Measurements from ENCODE around the gene FARSA. TPM values are rescaled to one million over a fixed set of nuclear protein-coding genes. Genes with fewer than 3 reads are reported as not detected.

FARSA gene
- total RNA-seq: 61.7 and 98.1 TPM in 2 replicates

GRCh38 chr19:12933287-12934072 is at the start of gene FARSA:
TSS of gene FARSA (minus strand) at chr19:12933711. CDS start at chr19:12933696, 15 bp downstream.

DNA sequence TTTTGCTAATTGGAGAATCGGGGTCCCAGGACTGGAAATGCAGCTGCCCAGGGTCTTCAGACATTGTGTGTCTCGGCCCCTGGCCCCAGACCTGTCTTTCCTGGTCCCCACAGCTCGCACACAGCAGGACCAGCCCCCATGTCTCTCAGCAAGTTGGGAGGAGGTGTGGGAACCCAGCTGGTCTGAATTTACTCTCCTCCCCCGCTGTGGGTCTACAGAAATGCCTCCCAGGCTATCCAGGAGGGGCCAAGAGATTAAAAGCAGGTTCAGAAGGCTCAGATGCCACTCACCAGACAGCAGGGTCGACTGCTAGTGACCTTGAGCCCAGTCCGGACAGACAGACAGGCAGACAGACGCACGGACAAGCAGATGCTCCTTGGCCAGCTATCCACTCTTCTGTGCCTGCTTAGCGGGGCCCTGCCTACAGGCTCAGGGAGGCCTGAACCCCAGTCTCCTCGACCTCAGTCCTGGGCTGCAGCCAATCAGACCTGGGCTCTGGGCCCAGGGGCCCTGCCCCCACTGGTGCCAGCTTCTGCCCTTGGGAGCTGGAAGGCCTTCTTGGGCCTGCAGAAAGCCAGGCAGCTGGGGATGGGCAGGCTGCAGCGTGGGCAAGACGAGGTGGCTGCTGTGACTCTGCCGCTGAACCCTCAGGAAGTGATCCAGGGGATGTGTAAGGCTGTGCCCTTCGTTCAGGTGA is 35.9 kb upstream of the FARSA start, which contains the start of gene DAND5:
Gene DAND5 (plus strand): TSS at position 285 of the 697 bp plus-strand sequence. CDS start 85 bp downstream, at position 370.

GRCh38 chr19:12956446-12957388 is 23.2 kb upstream of the FARSA start, which contains the start of gene GADD45GIP1:
TSS of gene GADD45GIP1 (minus strand) at chr19:12957223. CDS start at chr19:12957212, 11 bp downstream.

GRCh38 chr19:12945479-12946091 is 12.1 kb upstream of the FARSA start, which contains the start of gene RAD23A:
TSS of gene RAD23A (plus strand) at chr19:12945862. CDS start at chr19:12945949, 87 bp downstream.

GRCh38 chr19:12937927-12938778 is 4.6 kb upstream of the FARSA start, which contains the start of gene CALR:
TSS of gene CALR (plus strand) at chr19:12938609. CDS start at chr19:12938680, 71 bp downstream.

GRCh38 chr19:12890787-12891552 is 42.5 kb downstream of the FARSA start, which contains the start of gene GCDH:
TSS of gene GCDH (plus strand) at chr19:12891160. CDS start at chr19:12891305, 145 bp downstream.

DNA sequence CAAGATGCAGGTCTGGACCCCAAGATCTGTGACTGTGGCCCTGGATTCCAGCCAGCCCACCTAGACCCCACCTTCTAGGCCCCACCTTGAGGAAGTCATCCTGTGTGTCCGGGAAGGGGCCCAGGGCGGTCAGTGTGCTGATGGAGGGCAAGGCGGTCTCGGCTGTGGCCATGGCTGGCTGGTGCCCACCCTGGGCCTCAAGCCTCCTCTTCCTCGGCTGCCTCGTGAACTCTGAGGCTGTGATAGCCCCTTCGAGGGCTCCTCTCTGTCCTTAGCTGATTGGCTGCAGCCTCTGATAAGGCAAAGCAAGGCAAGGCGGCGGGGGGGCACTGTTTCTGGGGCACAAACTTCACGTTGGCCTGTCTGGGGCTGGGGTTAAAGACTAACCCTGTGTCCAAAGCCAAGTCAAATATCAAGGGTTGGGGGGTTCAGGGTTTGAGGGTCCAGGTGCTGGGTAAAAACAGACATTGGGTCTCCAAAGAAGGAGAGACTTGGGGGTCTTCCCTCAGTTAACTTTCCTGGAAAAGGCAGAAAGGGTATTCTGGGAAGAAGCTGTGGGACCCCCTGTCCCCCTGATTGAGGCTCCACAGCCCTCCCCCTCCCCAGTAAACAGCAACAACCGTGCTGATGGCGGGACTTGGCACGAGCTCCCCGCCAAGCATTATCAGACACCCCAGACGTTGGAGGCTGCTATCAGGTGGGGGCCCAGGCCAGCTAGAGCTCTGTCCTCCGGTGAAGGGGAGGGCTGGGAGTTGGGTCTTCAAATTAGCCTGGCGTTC is 46.4 kb downstream of the FARSA start, which contains the start of gene KLF1:
Gene KLF1 (minus strand): TSS at position 233 of the 779 bp plus-strand sequence. CDS start 61 bp downstream, at position 172.

DNA sequence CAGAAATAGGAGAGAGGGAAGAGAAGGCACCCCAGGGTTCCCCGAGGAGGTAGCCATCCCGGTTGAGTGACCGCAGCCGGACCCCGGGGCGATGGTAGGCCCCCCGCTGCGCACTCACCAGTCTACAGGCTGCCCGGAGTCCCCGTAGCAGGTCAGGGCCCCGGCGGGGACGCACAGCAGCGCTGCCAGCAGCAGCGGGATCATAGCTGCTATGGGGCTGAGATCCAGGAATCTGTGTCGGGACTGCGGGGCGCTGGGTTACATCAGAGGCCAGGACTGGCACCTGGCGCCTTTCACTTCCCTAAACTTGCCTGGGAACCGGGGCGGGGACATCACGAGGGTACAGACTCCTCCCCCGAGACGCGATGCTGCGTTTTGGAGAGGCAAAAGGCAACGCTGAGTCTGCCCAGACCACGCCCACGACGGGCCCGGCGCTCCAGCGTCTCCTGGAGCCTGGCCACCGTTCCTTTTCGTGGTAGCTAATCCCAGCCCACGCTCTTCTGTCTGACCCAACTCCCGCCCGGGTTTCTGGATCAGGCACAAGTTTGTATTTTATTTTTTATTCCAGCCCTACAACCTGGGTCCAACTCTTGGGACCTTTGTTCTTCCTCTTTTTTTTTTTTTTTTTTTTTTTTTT is 52.2 kb downstream of the FARSA start, which contains the start of gene DNASE2:
Gene DNASE2 (minus strand): TSS at position 278 of the 637 bp plus-strand sequence. CDS start 74 bp downstream, at position 204.

Other genes starting within 250 kb of the FARSA start
- gene GNG14, start 245.7 kb downstream of the FARSA start, total RNA-seq: not detected in 2 replicates
- gene FBXW9, start 237.1 kb downstream of the FARSA start, total RNA-seq: 25.1 and 30.7 TPM in 2 replicates
- gene TNPO2, start 209.8 kb downstream of the FARSA start, total RNA-seq: 44.5 and 46.6 TPM in 2 replicates
- 221 and 294 TPM in 2 replicates for gene TRIR, start 199.0 kb downstream of the FARSA start, total RNA-seq
- gene GET3, start 196.2 kb downstream of the FARSA start, total RNA-seq: 127 and 130 TPM in 2 replicates
- 0.38 TPM in 1 of 2 replicates, not detected in the other for gene BEST2, start 181.9 kb downstream of the FARSA start, total RNA-seq
- 7.3 and 13.2 TPM in 2 replicates for gene HOOK2, start 158.2 kb downstream of the FARSA start, total RNA-seq
- 176 and 209 TPM in 2 replicates for gene JUNB, start 142.2 kb downstream of the FARSA start, total RNA-seq
- 394 and 417 TPM in 2 replicates for gene PRDX2, start 131.9 kb downstream of the FARSA start, total RNA-seq
- gene THSD8, start 131.6 kb downstream of the FARSA start, total RNA-seq: 0.76 TPM in 1 of 2 replicates, not detected in the other
- 12.3 and 59.2 TPM in 2 replicates for gene RNASEH2A, start 127.1 kb downstream of the FARSA start, total RNA-seq
- not detected in 2 replicates for gene RTBDN, start 99.1 kb downstream of the FARSA start, total RNA-seq
- gene MAST1, start 95.2 kb downstream of the FARSA start, total RNA-seq: 0.49 and 1.0 TPM in 2 replicates
- 23.1 and 54.4 TPM in 2 replicates for gene DNASE2, start 52.3 kb downstream of the FARSA start, total RNA-seq
- gene KLF1, start 46.5 kb downstream of the FARSA start, total RNA-seq: not detected in 2 replicates
- 32.6 and 60.9 TPM in 2 replicates for gene GCDH, start 42.6 kb downstream of the FARSA start, total RNA-seq
- 0.25 and 0.33 TPM in 2 replicates for gene SYCE2, start 14.4 kb downstream of the FARSA start, total RNA-seq
- 525 and 1,118 TPM in 2 replicates for gene CALR, start 4.9 kb upstream of the FARSA start, total RNA-seq
- gene RAD23A, start 12.2 kb upstream of the FARSA start, total RNA-seq: 104 and 117 TPM in 2 replicates
- gene GADD45GIP1, start 23.5 kb upstream of the FARSA start, total RNA-seq: 45.5 and 82.6 TPM in 2 replicates
- 0.16 TPM in 1 of 2 replicates, not detected in the other for gene DAND5, start 35.9 kb upstream of the FARSA start, total RNA-seq
- 6.7 and 16.2 TPM in 2 replicates for gene NFIX, start 61.8 kb upstream of the FARSA start, total RNA-seq
- 2.9 and 6.4 TPM in 2 replicates for gene LYL1, start 169.1 kb upstream of the FARSA start, total RNA-seq
- 42.7 and 48.6 TPM in 2 replicates for gene TRMT1, start 183.0 kb upstream of the FARSA start, total RNA-seq
- 107 and 120 TPM in 2 replicates for gene NACC1, start 184.6 kb upstream of the FARSA start, total RNA-seq
- 79.7 and 95.2 TPM in 2 replicates for gene STX10, start 216.7 kb upstream of the FARSA start, total RNA-seq
- 75.2 and 81.3 TPM in 2 replicates for gene IER2, start 216.7 kb upstream of the FARSA start, total RNA-seq